Type B pancreatic cell (in vitro differentiated cells): ENCODE measurements around the gene CEP112. TPM values are rescaled to one million over a fixed set of nuclear protein-coding genes. Genes with fewer than 3 reads are reported as not detected.
A peak's percentile ranks its signal among the peaks of the same experiment; 100 is the strongest.
"Not testable (repeated sequence)": the region's sequence is repeated elsewhere in the genome, so short reads cannot be mapped to it uniquely, and the experiment has no call there.

Source experiments
- DNase-seq: peaks from one replicate; pipeline ENCODE4 v3.0.0; 2021; ENCODE audit warnings: mixed read lengths; ENCODE audit not compliant: unreplicated experiment; ENCODE audit errors: extremely low spot score
- H3K27ac Mint-ChIP-seq: 2 replicates; pipeline ENCODE4 v1.8.0; 2021; ENCODE audit warnings: mild to moderate bottlenecking, mixed read lengths
- H3K27me3 Mint-ChIP-seq: 2 replicates; pipeline ENCODE4 v1.8.0; 2021; ENCODE audit warnings: mixed read lengths
- H3K36me3 Mint-ChIP-seq: 2 replicates; pipeline ENCODE4 v1.8.0; 2021; ENCODE audit warnings: mixed read lengths
- H3K4me1 Mint-ChIP-seq: one replicate; pipeline ENCODE4 v1.8.0; 2021; ENCODE audit warnings: mixed read lengths; ENCODE audit not compliant: unreplicated experiment
- H3K4me3 Mint-ChIP-seq: 2 replicates; pipeline ENCODE4 v1.8.0; 2021; ENCODE audit warnings: mild to moderate bottlenecking, mixed read lengths
- H3K9me3 Mint-ChIP-seq: 2 replicates; pipeline ENCODE4 v1.8.0; 2021; ENCODE audit warnings: mixed read lengths
- CTCF ChIP-seq: fragments of 200-600 bp; sonication (generic); conservative IDR thresholded peaks from 2 replicates; pipeline ENCODE4 v1.5.0; 2021; ENCODE audit warnings: antibody characterized with exemption, mild to moderate bottlenecking
- total RNA-seq: library from RNA; stranded (reverse); gene quantifications from 2 replicates; pipeline ENCODE4 v1.2.1, GENCODE V29; 2021; ENCODE audit warnings: low replicate concordance

CEP112 gene
- total RNA-seq, 1 donor from 2014 or later, result 18.0 TPM

- TF ChIP-seq CTCF, result no peak
- Mint-ChIP-seq H3K27me3 (no peaks in the 10 kb centered on the region), H3K4me1 (peaks cover 5% of the 10 kb centered on the region), H3K4me3 (no peak overlapping the region), H3K27ac (no peak overlapping the region), H3K9me3 (no peaks in the 10 kb centered on the region), H3K36me3 (peaks cover 6% of the 10 kb centered on the region)
- DNase-seq, result no peak
These were observed 24.6 kb downstream of the CEP112 start for GRCh38 chr17:66167189-66167815.

- Mint-ChIP-seq H3K27me3 (no peaks in the 10 kb centered on the region), H3K36me3 (peaks cover 6% of the 10 kb centered on the region), H3K4me1 (peaks cover 5% of the 10 kb centered on the region), H3K27ac (no peak overlapping the region), H3K9me3 (no peaks in the 10 kb centered on the region), H3K4me3 (no peak overlapping the region)
- peak; percentile 96 for TF ChIP-seq CTCF
- DNase-seq, result no peak
These were observed 26.3 kb downstream of the CEP112 start for GRCh38 chr17:66165537-66166123.

GRCh38 chr17:66155055-66155454, 36.9 kb downstream of the CEP112 start:
- H3K36me3 Mint-ChIP-seq, result peaks cover 24% of the 10 kb centered on the region
- H3K9me3 Mint-ChIP-seq, H3K27me3 Mint-ChIP-seq, H3K4me3 Mint-ChIP-seq, H3K4me1 Mint-ChIP-seq, H3K27ac Mint-ChIP-seq, DNase-seq: not testable (repeated sequence)

GRCh38 chr17:66152756-66153155, 39.2 kb downstream of the CEP112 start:
- DNase-seq, result no peak
- H3K27ac Mint-ChIP-seq, result no peak overlapping the region
- peaks cover 12% of the 10 kb centered on the region for H3K36me3 Mint-ChIP-seq
- no peak overlapping the region for H3K4me3 Mint-ChIP-seq
- no peaks in the 10 kb centered on the region for H3K27me3 Mint-ChIP-seq
- H3K4me1 Mint-ChIP-seq, result no peaks in the 10 kb centered on the region
- H3K9me3 Mint-ChIP-seq, result peaks cover 8% of the 10 kb centered on the region
- TF ChIP-seq CTCF, result no peak

- no peak for DNase-seq
- H3K27me3 Mint-ChIP-seq, result no peaks in the 10 kb centered on the region
- H3K9me3 Mint-ChIP-seq, result peaks cover 4% of the 10 kb centered on the region
- no peak for TF ChIP-seq CTCF
- H3K4me3 Mint-ChIP-seq, result no peak overlapping the region
- peaks cover 8% of the 10 kb centered on the region for H3K36me3 Mint-ChIP-seq
- no peaks in the 10 kb centered on the region for H3K4me1 Mint-ChIP-seq
- H3K27ac Mint-ChIP-seq, result no peak overlapping the region
These were observed 41.2 kb downstream of the CEP112 start for GRCh38 chr17:66150708-66151107.

- Mint-ChIP-seq H3K27me3 (no peaks in the 10 kb centered on the region), H3K9me3 (peaks cover 4% of the 10 kb centered on the region), H3K4me1 (no peaks in the 10 kb centered on the region), H3K27ac (no peak overlapping the region), H3K4me3 (no peak overlapping the region), H3K36me3 (peaks cover 8% of the 10 kb centered on the region)
- no peak for DNase-seq
- TF ChIP-seq CTCF, result no peak
These were observed 42.4 kb downstream of the CEP112 start for GRCh38 chr17:66149562-66149961.
